HEK293T (cell line): ENCODE data around the gene GH1.

Source experiments
- ARNT ChIP-seq: fragments of 450-650 bp; IDR thresholded peaks from 2 replicates; pipeline ENCODE4 v1.6.1; 2017; ENCODE audit warnings: mild to moderate bottlenecking
- BHLHE40 ChIP-seq: fragments of 450-650 bp; IDR thresholded peaks from 2 replicates; pipeline ENCODE4 v1.6.1; 2016; ENCODE audit warnings: mild to moderate bottlenecking, moderate library complexity, borderline replicate concordance
- CTBP1 ChIP-seq: fragments of 450-650 bp; IDR thresholded peaks from 2 replicates; pipeline ENCODE4 v1.6.1; 2016; ENCODE audit warnings: borderline replicate concordance
- ELF4 ChIP-seq: fragments of 450-650 bp; IDR thresholded peaks from 2 replicates; pipeline ENCODE4 v1.6.1; 2017; ENCODE audit warnings: antibody characterized with exemption
- FOXA1 ChIP-seq: fragments of 450-650 bp; IDR thresholded peaks from 2 replicates; pipeline ENCODE4 v1.6.1; 2016; ENCODE audit warnings: mild to moderate bottlenecking
- FOXK2 ChIP-seq: fragments of 450-650 bp; IDR thresholded peaks from 2 replicates; pipeline ENCODE4 v1.6.1; 2016; ENCODE audit warnings: mild to moderate bottlenecking
- FOXM1 ChIP-seq: fragments of 450-650 bp; IDR thresholded peaks from 2 replicates; pipeline ENCODE4 v1.6.1; 2017; ENCODE audit warnings: mild to moderate bottlenecking, borderline replicate concordance
- HDGF ChIP-seq: fragments of 450-650 bp; IDR thresholded peaks from 2 replicates; pipeline ENCODE4 v1.6.1; 2017; ENCODE audit warnings: antibody characterized with exemption, borderline replicate concordance
- LEF1 ChIP-seq: fragments of 450-650 bp; IDR thresholded peaks from 2 replicates; pipeline ENCODE4 v1.6.1; 2017; ENCODE audit warnings: mild to moderate bottlenecking, borderline replicate concordance
- PKNOX1 ChIP-seq: fragments of 450-650 bp; IDR thresholded peaks from 2 replicates; pipeline ENCODE4 v1.6.1; 2016
- SP1 ChIP-seq: fragments of 450-650 bp; IDR thresholded peaks from 2 replicates; pipeline ENCODE4 v1.6.1; 2017
- SUZ12 ChIP-seq: fragments of 450-650 bp; IDR thresholded peaks from 2 replicates; pipeline ENCODE4 v1.6.1; 2016; ENCODE audit warnings: mild to moderate bottlenecking
- TARDBP ChIP-seq: fragments of 450-650 bp; IDR thresholded peaks from 2 replicates; pipeline ENCODE4 v1.6.1; 2016
- ZNF384 ChIP-seq: fragments of 450-650 bp; IDR thresholded peaks from 2 replicates; pipeline ENCODE4 v1.6.1; 2016

DNA sequence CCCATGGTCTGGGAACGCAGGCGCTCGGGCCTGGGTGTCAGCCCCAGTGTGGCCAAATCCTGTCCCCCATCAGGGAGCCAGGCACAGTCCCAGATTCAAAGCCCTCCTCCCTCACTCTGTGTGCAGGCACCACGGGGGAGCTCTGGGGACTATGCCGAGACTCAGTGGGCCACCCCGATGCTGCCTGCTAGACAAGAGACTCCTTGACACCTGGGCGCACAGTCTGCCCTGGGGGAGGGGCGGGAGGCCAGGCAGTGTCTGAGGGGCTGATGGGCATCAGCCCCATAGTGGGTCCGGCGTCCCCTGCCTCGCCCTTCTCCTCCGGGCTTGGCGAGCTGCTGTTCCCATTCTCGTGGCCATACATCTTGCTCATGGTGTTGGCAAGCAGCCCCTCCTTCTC, 21.9 kb upstream of the GH1 start:
- no peak for TF ChIP-seq LEF1
- no peak for TF ChIP-seq HDGF
- TF ChIP-seq FOXM1, result no peak
- TF ChIP-seq BHLHE40, result no peak
- TF ChIP-seq SP1, result no peak
- TF ChIP-seq CTBP1, result no peak
- TF ChIP-seq SUZ12, result no peak
- no peak for TF ChIP-seq FOXA1
- TF ChIP-seq ELF4, result no peak
- no peak for TF ChIP-seq FOXK2
- TF ChIP-seq ZNF384, result no peak
- TF ChIP-seq TARDBP, result no peak
- no peak for TF ChIP-seq PKNOX1
- TF ChIP-seq ARNT, result no peak
